DLD1 (cell line): ENCODE measurements around the gene EPHB3.

ENCODE experiments used
- in situ Hi-C: cut with HindIII; loops from 2 replicates; pipeline ENCODE4 v1.10.0; 2017; ENCODE audit warnings: low sequenced_read_pairs

EPHB3 gene

DNA sequence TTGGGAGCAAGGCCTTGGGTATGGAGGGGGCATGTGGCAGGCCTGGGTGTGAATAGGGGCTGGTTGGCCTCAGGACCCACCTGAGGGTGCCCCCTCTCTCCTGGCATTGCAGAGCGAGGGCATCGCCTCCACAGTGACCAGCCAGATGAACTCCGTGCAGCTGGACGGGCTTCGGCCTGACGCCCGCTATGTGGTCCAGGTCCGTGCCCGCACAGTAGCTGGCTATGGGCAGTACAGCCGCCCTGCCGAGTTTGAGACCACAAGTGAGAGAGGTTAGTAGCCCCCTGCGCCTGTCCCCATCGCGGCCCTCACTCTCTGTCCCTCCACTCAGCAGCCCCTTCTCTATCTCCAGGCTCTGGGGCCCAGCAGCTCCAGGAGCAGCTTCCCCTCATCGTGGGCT, 16.0 kb downstream of the EPHB3 start:
- in situ Hi-C loops: no loop called here

DNA sequence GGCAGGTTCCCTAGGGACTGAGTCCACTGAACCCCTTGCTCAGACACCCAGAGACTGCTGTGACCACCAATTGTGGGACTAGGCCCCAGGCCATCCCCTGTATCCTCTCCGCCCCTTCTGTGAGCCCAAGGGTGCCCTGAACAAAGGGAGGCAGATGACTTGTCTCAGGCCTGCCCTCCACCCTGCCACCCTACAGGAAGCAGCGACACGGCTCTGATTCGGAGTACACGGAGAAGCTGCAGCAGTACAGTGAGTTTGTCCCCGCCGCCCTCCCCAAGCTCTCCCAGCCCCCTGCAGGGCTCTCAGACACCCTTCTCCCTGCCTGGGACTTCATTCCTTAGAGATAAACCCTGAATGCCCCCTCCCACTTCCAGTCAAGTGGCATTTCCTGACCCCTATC, 16.6 kb downstream of the EPHB3 start:
- in situ Hi-C loops: no loop called here

DNA sequence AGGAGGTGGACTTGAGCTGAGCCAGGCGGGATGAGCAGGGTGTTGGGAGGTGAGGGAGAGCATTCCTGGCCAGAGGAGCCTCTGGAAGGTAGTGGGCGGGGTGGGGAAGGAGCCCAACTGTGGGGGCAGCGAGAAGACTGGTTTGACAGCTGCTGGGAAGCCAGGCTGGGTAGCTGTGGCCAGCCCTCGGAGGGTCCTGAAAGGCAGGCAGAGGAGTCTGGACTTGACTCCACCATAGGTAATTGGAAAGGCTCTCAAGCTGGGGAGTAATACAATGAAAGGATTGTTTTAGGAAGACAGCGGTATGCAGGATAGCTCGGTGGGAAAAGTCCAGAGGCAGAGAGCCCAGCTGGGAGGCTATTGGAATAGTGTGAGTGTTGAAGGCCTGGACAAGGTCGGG, 17.2 kb downstream of the EPHB3 start:
- in situ Hi-C loops: no loop called here

DNA sequence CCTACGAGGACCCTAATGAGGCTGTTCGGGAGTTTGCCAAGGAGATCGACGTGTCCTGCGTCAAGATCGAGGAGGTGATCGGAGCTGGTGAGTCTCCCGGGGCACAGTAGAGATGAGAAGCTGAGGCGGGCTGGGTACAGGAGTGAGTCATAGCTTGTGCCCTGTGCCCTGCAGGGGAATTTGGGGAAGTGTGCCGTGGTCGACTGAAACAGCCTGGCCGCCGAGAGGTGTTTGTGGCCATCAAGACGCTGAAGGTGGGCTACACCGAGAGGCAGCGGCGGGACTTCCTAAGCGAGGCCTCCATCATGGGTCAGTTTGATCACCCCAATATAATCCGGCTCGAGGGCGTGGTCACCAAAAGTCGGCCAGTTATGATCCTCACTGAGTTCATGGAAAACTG, 17.9 kb downstream of the EPHB3 start:
- in situ Hi-C loops: no loop called here

GRCh38 chr3:184580376-184580775, 18.8 kb downstream of the EPHB3 start:
- in situ Hi-C loops: no loop called here

DNA sequence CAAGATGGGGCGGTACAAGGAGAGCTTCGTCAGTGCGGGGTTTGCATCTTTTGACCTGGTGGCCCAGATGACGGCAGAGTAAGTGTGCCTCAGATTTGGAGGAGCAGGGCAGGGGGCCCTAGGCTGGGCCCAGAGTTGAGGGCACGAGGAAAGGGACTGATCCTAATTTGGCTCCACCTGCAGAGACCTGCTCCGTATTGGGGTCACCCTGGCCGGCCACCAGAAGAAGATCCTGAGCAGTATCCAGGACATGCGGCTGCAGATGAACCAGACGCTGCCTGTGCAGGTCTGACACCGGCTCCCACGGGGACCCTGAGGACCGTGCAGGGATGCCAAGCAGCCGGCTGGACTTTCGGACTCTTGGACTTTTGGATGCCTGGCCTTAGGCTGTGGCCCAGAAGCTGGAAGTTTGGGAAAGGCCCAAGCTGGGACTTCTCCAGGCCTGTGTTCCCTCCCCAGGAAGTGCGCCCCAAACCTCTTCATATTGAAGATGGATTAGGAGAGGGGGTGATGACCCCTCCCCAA, 19.8 kb downstream of the EPHB3 start:
- in situ Hi-C loops: no loop called here

DNA sequence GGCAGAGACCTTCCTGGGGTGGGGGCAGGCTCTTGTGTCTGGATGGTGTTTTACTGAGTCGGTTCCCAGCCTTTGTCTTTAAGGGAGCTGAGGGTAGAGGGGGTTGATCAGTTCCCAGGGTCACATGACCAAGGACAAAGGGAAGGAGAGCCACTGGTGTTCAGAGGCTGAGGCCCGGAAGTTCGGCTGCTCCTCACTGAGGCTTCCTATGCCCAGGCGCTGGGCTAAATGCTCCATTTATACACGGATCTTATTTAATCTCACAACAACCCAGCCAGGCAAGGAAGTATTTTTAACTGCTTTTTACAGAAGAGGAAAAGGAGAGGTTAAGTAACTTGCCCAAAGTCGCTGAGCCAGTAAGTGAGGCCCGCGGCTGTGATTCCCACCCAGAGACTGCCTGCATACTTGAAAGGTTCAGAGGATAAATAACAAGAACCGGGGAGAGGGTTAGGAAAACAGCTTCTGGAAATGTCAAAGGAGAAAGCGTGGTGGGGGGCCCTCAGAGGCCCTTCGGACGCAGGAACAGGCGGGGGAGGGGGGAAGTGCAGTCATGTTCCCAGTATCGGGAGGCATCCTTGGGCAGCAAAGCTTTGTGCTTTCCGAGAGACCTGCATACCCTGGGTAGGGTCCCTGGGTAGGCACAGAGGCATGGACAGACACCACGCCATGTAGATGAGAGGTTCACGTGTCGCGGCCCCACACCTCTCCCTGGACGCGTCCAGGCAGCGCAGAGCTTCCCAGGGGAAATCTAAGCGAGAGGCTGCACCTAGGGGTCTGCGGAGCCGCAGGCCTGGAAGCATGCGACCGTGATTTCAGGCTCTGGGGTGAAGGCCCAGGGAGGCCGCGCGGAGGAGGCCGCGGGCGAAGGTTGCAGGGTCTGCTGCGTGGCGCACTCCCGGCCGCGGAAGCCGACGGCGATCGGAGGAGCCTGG, 21.3 kb downstream of the EPHB3 start:
- in situ Hi-C loops: no loop called here

- in situ Hi-C loops: no loop called here
Observed at GRCh38 chr3:184583578-184584451, 22.2 kb downstream of the EPHB3 start.

- in situ Hi-C loops: no loop called here
Observed at GRCh38 chr3:184584464-184584891, 22.9 kb downstream of the EPHB3 start.

DNA sequence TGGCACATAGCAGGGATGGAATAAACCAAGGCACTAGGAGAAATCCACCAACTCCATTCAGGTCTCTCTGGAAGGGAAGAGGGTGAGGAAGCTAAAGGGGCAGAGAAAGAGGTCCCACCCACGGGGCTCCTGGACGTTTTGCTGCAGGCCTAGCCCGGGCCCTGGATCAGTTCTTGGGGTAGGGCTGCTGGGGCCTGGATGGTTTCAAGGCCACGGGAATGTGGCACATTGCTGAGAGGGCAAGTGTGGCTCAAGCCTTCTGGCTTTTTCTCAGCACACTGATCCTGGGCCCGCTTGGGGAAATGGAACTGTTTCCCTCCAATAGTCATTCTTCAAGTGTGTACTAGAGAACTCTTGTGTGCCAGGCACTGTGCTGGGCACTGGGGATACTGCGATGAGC, 24.0 kb downstream of the EPHB3 start:
- in situ Hi-C loops: no loop called here

DNA sequence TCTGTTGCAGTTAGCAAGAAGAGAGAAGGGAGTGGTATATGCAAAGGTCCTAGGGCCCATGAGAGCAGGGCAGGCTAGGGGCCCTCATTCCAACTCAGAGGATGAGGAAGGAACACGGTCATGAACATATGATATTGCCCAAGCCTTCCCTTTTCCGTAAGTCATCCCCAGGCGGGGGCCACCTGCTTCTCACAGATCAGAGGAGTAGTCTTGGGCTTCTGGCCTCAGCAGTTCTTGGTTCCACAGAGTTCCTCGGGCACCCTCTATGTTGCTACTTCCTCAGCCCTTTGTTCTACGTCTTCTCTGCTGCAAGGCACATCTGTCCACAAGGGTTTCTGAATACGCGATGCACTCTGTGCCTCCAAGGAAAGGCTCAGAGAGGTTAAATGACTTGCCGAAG, 25.3 kb downstream of the EPHB3 start:
- in situ Hi-C loops: no loop called here

DNA sequence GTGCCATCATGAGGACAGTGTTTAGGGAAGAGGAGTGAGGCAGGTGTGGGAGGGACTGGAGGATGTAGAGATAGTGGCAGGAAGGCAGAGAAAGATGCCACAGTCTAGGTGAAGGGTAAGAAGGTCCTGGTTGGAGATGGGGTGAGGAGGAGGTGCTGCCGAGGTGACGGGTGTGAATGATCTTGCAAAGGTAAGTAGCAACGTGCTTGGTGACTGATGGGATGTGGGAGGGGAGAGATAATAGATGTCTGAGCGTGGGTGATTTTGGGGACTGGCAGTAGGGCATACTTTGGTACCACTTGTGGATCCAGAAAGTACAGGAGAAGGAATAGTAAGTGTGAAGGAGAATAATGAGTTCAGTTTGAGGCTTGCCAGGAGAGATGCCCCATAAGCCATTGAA, 27.2 kb downstream of the EPHB3 start:
- in situ Hi-C loops: no loop called here

DNA sequence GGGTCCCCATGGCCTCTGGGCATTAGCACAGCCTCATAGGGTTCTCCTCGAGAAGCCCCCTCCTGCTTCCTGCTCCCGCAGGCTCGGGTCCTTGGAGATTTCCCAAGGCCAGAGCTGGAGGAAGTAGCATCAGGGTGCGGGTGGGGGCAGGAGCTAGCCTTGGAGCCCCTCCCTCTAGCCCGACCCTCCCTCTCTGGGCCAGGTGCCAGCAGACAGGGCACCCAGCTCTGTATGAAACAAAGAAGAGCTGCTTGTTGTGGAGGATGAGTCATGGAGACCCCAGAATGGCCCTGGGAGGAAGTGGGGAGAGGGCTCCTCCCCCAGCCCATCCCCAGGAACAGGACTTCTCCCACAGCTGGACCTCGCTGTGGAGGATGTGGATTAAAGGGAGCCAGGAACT, 29.2 kb downstream of the EPHB3 start:
- in situ Hi-C loops: loop anchor here (10.0 kb wide), 1 partner anchor 174 kb away; no protein-coding TSS in a partner anchor

- in situ Hi-C loops: loop anchor here (10.0 kb wide), 1 partner anchor 173 kb away; no protein-coding TSS in a partner anchor
Observed at GRCh38 chr3:184591789-184592188, 30.2 kb downstream of the EPHB3 start.

DNA sequence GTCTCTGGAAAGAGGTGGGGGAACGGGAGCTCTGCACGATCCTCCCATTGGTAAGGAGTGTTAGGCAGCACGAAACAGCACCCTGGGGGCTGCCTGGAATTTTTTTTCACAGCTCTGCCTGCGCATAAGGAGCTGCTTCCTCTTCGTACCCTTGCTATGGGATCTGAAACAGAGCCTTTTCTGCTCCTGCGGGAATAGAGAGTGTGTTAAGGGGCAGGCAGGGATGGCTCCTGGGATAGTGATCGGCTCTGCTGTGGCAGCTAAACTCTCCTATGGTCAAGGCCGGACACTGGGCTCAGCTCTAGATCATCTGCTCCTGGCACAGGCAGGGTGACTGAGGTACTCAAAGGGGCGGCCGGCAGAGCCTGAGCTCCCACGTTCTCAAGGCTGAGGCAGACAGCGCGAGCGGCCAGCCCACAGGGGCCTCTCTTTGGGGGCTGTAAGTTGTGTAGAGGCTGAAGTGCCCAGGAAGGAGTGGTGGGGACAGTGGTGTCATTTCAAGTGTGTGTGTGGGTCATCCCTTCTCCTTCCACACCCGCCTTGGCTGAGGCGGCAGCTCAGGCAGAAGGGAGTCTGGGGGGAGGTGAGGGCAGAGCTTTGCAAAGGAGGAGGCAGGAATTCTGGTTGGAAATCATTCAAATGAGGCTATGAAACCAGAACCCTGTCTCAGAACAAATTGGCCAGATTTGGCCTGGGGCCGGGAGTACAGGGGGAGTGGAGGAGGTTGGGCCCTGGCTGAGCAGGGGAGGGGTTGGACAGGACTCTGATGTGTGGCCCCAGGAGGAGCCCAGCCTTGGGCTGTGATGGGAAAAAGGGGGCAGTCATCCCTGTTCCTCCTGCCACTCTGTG, 31.0 kb downstream of the EPHB3 start:
- in situ Hi-C loops: loop anchor here (10.0 kb wide), 1 partner anchor 172 kb away; no protein-coding TSS in a partner anchor

DNA sequence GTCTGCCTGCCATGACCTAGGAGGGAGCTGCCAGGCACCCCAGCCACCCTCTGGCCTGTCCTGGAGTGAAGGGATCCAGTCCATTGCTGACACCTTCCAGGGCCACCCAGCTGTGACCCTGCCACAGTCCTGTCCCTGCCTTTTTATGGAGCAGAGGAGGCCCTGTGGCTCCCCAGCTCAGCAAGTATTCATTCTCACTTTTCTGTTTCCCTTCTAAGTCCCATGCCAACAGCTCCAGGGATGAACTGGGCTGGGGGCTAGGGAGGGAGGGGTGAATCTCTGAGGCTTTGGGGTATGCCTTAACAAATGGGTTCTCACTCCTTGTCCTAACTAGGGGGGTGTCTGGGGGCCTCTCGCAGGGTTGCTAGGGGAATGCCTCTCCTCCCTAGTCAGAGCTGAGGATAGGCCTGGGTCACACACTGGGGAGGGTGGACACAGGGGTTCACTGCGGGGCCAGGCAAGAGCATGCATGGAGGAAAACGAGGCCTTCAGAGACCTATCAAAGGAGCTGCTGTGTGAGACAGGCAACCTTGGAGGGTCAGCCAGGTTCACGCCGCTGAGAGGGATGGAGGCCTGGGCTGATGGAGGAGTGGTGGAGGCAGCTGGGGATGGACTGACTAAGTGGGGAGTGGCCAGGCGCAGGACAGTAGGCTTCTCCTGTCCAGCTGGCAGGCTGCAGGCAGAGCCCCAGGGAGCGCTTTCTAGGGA, 31.8 kb downstream of the EPHB3 start:
- in situ Hi-C loops: loop anchor here (10.0 kb wide), 1 partner anchor 171 kb away; no protein-coding TSS in a partner anchor

GRCh38 chr3:184593928-184594303, 32.3 kb downstream of the EPHB3 start:
- in situ Hi-C loops: loop anchor here (10.0 kb wide), 1 partner anchor 171 kb away; no protein-coding TSS in a partner anchor

DNA sequence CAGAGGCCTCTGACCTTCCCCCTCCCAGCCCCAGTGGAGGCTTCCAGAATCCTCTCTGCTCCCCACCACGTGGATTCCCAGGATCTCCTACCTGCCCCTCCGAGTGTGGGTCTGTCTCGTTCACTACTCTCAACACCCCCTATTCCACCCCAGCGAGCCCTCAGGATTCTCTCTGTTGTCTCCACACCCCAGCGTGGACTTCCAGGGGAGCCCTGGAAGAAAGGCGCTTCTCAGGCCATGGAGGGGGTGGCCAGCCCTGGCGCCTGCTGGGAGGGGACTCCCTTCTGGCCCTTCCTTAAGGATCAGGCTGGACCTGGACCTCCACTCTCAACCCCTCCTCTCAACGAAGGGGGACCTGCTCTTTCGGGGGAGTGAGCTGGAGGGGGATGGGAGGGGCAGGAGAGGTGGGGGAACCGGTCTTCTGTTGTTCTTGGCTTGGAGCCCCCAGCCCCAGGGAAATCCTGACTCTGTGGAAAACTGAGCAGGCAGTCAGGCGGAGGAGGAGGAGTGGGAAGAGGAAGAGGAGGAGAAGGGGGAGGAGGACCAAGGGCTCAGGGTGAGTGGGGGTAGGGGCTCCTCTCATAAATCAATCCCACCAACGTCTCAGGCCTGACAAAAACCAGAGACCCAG, 32.9 kb downstream of the EPHB3 start:
- in situ Hi-C loops: loop anchor here (10.0 kb wide), 1 partner anchor 170 kb away; no protein-coding TSS in a partner anchor

DNA sequence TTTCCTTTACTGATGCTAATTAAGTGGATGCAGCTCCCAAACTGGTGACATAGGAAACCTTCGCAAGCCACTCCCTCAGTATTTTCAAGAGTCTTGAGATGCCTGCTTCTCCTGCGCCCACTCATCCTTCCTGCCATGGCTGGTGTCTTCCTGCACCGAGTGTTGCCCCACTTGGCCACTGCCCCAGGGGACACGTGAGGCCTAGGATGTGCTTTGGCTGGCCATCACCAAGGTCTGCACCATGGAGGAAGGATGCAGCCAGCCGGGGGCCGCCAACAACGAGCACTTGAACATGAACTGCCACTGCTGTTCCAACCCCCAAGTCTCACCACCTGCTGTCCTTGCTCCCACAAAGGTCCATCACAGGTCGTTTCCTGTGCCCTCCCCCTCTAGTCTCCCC, 34.1 kb downstream of the EPHB3 start:
- in situ Hi-C loops: loop anchor here (10.0 kb wide), 1 partner anchor 169 kb away; no protein-coding TSS in a partner anchor
